Measurements from ENCODE around the gene ADGRE2. TPM values are rescaled to one million over a fixed set of nuclear protein-coding genes. Genes with fewer than 3 reads are reported as not detected.

Gene ADGRE2
- 0.31 TPM for total RNA-seq

DNA sequence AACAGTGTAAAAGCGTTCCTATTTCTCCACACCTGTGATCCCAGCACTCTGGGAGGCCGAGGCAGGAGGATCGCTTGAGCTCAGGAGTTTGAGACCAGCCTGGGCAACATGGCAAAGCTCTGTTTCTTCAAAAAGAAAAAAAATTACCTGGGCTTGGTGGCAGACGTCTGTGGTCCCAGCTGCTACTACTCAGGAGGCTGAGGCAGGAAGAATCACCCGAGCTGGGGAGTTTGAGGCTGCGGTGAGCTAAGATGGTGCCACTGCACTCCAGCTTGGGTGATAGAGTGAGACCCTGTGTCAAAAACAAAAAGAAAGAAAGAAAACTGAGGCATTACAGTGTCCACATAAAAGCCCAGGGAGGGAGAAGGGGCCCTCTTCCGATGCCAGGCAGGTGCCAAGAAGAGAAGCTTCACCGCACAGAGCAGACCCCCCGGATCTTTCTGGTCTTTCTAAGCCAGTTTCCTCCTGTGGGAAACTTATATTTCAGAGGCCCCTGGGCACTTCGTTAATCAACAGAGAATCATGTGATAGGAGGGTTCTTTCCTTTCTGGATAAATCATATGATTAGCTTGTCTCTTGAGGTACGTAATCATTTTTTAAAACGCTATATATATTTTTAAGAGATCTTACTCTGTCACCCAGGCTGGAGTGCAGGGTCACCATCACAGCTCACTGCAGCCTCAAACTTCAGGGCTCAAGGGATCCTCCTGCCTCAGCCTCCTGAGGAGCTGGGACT, at the start of gene ADGRE2:
Gene ADGRE2, minus strand, starts transcription at position 451 of the 736 bp plus-strand sequence. CDS start 1,804 bp downstream, outside the sequence.

DNA sequence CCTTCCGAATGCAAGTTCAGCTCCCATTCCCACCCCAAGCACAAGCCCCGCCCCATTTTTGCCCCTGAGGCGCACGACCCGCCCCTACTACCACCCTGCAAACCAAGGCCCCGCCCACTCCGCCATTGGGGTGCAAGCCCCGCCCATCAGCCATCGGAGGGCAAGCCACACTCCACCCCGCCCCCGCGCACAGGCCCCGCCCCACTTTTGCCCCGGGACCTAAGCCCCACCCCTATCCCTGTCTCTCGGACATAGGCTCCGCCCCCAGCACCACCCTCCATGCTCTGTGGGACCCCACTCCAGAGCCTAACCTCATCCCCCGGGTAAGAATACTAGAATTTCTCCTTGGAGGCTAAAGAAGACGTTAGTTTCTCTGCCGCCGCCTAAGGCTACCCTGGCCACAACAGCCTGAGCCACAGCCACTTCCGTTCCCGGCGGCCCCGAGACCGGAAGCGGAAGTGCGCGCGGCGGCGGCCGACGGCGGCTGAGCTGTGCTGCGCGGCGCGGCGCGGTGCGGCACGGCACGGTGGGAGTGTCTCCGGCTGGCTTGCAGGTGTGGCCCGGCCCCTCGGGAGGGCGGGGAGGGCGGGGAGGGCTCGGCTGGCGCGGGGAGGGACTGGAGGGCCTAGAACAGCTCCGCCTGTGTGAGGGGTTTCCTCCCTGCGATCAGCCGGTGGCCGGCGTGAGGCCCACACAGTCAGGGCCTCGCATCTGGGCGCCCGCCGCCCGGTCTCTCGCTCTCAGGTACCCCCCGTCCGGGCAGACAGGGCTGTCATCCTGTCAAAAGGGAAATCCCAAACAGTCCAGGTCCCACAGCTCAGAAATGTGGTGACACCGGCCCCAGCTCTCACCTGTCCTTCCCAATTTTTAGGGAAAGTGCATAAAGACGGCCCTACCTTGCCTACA, 88.5 kb downstream of the ADGRE2 start, which contains the start of gene ZNF333:
Gene ZNF333, plus strand, starts transcription at position 451 of the 906 bp plus-strand sequence. CDS start 3,444 bp downstream, outside the sequence.

Small RNAs within 50 kb of the gene (small RNA-seq; reads per million reads assigned to genes)
- not detected for gene AC005255.1 (ENCODE audit: low replicate concordance)

Other genes with a start within 250 kb of the ADGRE2 start
- 14.7 TPM for gene TECR, start 249.0 kb downstream of the ADGRE2 start, total RNA-seq
- gene NDUFB7, start 206.5 kb downstream of the ADGRE2 start, total RNA-seq = 130 TPM
- not detected for gene CLEC17A, start 195.5 kb downstream of the ADGRE2 start, total RNA-seq
- gene ADGRE3, start 103.7 kb downstream of the ADGRE2 start, total RNA-seq = not detected
- 68.5 TPM for gene ZNF333, start 88.5 kb downstream of the ADGRE2 start, total RNA-seq
- not detected for gene OR7A5, start 56.6 kb upstream of the ADGRE2 start, total RNA-seq
- not detected for gene OR7C1, start 56.6 kb upstream of the ADGRE2 start, total RNA-seq
- not detected for gene OR7A10, start 70.4 kb upstream of the ADGRE2 start, total RNA-seq
- gene OR7A17, start 107.6 kb upstream of the ADGRE2 start, total RNA-seq = not detected
- gene OR7C2, start 162.9 kb upstream of the ADGRE2 start, total RNA-seq = not detected
- gene SLC1A6, start 201.3 kb upstream of the ADGRE2 start, total RNA-seq = 47.6 TPM

All from parietal lobe (tissue), 2 donors.